HepG2 (cell line): ENCODE data around the gene TSHZ2. TPM values are rescaled to one million over a fixed set of nuclear protein-coding genes. Genes with fewer than 3 reads are reported as not detected.

Experiments used
- ATAC-seq: fragments of 200-7000 bp; cut with Tn5 transposase; 3 replicates; pipeline ENCODE4 v1.9.1; 2020; ENCODE audit warnings: mild to moderate bottlenecking, moderate library complexity
- BruUV-seq: library from RNA; stranded (reverse); fragments of 400-500 nt; replicated peaks from 2 replicates; lab custom pipeline; 2021; lab: Mats Ljungman, UMichigan
- CTCF ChIA-PET: fragments of 300-600 bp; formaldehyde crosslinking; extraction: SDS; loops from one replicate; lab custom pipeline; 2021; ENCODE audit warnings: low total read pairs, inconsistent platforms, low intra/inter-chr PET ratio; lab: Yijun Ruan, JAX
- POLR2A ChIA-PET: fragments of 350-600 bp; sonication (Branson Sonifier 250); formaldehyde crosslinking; loops from one replicate; lab custom pipeline; 2020; ENCODE audit warnings: antibody characterized with exemption, inconsistent platforms; lab: Yijun Ruan, JAX
- DNase-seq: peaks from one replicate; pipeline ENCODE4 v3.0.0-alpha.2; 2015; ENCODE audit warnings: low spot score
- FAIRE-seq: peaks from 3 replicates; lab custom pipeline; 2011; peaks lifted over from hg19 to GRCh38; lab: Jason Lieb, UNC
- H2AFZ ChIP-seq: one replicate; pipeline ENCODE4 v1.6.1; 2011; ENCODE audit warnings: low read length, inconsistent platforms
- H3K27ac ChIP-seq: fragments of 300-600 bp; 3 replicates; pipeline ENCODE4 v1.8.0; 2011; ENCODE audit warnings: mixed run types, mild to moderate bottlenecking, mixed read lengths, low read length, inconsistent platforms; ENCODE audit not compliant: insufficient read depth; ENCODE audit errors: extremely low read length
- H3K27me3 ChIP-seq, 2 experiments: fragments of 200-600 bp in 1 of 2; 2 replicates in 1 of 2; 3 replicates in 1 of 2; pipeline versions ENCODE4 v1.6.0 to v1.8.0; 2011; ENCODE audit warnings: low read length in 2 of 2, mild to moderate bottlenecking in 2 of 2, moderate library complexity in 2 of 2, inconsistent platforms in 1 of 2; ENCODE audit not compliant: insufficient read depth in 2 of 2, control insufficient read depth in 1 of 2
- H3K36me3 ChIP-seq, 2 experiments: fragments of 200-600 bp in 1 of 2; replicated peaks in 1 of 2; 2 replicates in 1 of 2; 3 replicates in 1 of 2; pipeline versions ENCODE4 v1.5.1 to v1.8.0; 2011; ENCODE audit warnings: low read length in 2 of 2, inconsistent platforms in 1 of 2; ENCODE audit not compliant: insufficient read depth in 2 of 2, control insufficient read depth in 1 of 2
- H3K4me1 ChIP-seq: 2 replicates; pipeline ENCODE4 v1.5.1; 2012; ENCODE audit warnings: low read length, inconsistent platforms; ENCODE audit not compliant: insufficient read depth
- H3K4me2 ChIP-seq: 2 replicates; pipeline ENCODE4 v1.6.0; 2011; ENCODE audit warnings: low read depth, low read length, inconsistent platforms
- H3K4me3 ChIP-seq, 3 experiments: fragments of 200-600 bp in 1 of 3; sonication (generic), shearing (Covaris generic) in 1 of 3; replicated peaks in 1 of 3; 2 replicates each; pipeline ENCODE4 v1.5.1; 2011 to 2016; ENCODE audit warnings: low read length in 3 of 3, inconsistent platforms in 2 of 3, low read depth in 2 of 3, mild to moderate bottlenecking in 2 of 3, control low read depth in 1 of 3, mixed read lengths in 1 of 3; ENCODE audit not compliant: insufficient read depth in 1 of 3
- H3K79me2 ChIP-seq: one replicate; pipeline ENCODE4 v1.6.1; 2011; ENCODE audit warnings: low read length, inconsistent platforms; ENCODE audit not compliant: insufficient read depth
- H3K9ac ChIP-seq: 2 replicates; pipeline ENCODE4 v1.6.0; 2011; ENCODE audit warnings: mild to moderate bottlenecking, low read depth, low read length, inconsistent platforms; ENCODE audit not compliant: insufficient read depth
- H3K9me3 ChIP-seq: 2 replicates; pipeline ENCODE4 v1.5.1; 2012; ENCODE audit warnings: mild to moderate bottlenecking, low read length
- H4K20me1 ChIP-seq: 2 replicates; pipeline ENCODE4 v1.6.0; 2011; ENCODE audit warnings: inconsistent platforms, mild to moderate bottlenecking, low read length, moderate library complexity; ENCODE audit not compliant: insufficient read depth
- CEBPB ChIP-seq: IDR thresholded peaks from 2 replicates; pipeline ENCODE4 v1.6.1; 2011; ENCODE audit warnings: low read depth, low read length, improper control_type of control experiment, borderline replicate concordance
- NFAT5 ChIP-seq: sonication (generic); formaldehyde crosslinking; IDR thresholded peaks from 2 replicates; pipeline ENCODE4 v1.4.0; 2020; ENCODE audit warnings: missing genetic modification reagents
- RAD21 ChIP-seq: fragments of 450-650 bp; formaldehyde crosslinking; IDR thresholded peaks from 2 replicates; pipeline ENCODE4 v1.5.0; 2020; ENCODE audit warnings: mild to moderate bottlenecking
- RELA ChIP-seq: sonication (generic); formaldehyde crosslinking; IDR thresholded peaks from 2 replicates; pipeline ENCODE4 v1.4.0; 2020; ENCODE audit warnings: missing genetic modification reagents
- SIX4 ChIP-seq: sonication (generic); formaldehyde crosslinking; IDR thresholded peaks from 2 replicates; pipeline ENCODE4 v1.4.0; 2020; ENCODE audit warnings: missing genetic modification reagents
- TGIF2 ChIP-seq: IDR thresholded peaks from 2 replicates; pipeline ENCODE4 v1.6.1; 2016; ENCODE audit warnings: control low read depth, missing compliant biosample characterization
- WIZ ChIP-seq: sonication (generic); formaldehyde crosslinking; IDR thresholded peaks from 2 replicates; pipeline ENCODE4 v1.5.1; 2020; ENCODE audit warnings: mild to moderate bottlenecking, missing genetic modification reagents
- WGBS: methylation state at CpG from one replicate; pipeline ENCODE4 v1.1.6; 2017; ENCODE audit warnings: low lambda C conversion rate; 5-methylcytosine and 5-hydroxymethylcytosine counted together
- in situ Hi-C: cut with HindIII; loops from 2 replicates; pipeline ENCODE4 v1.10.0; 2017; ENCODE audit warnings: low pct_unique_long_range_greater_than_20kb; ENCODE audit not compliant: extremely low pct_ligation_motif_present
- intact Hi-C: fragments of 100-400 bp; cut with micrococcal nuclease; formaldehyde crosslinking; loops from one replicate; pipeline ENCODE4 v1.10.0; 2022; ENCODE audit not compliant: unreplicated experiment
- polyA plus RNA-seq, 8 experiments: library from polyadenylated mRNA; depleted of rRNA in 3 of 8; stranded (reverse) in 7 of 8; unstranded in 1 of 8; fragments of >200 nt; fragmentation: Illumina TruSeq in 4 of 8; extraction: Trizol in 4 of 8; gene quantifications; 2 replicates each; pipeline versions ENCODE4 v1.2.1 to v1.2.3, GENCODE V29; 2011 to 2016; ENCODE audit warnings: low read depth in 4 of 8, missing spikeins in 1 of 8, mixed read lengths in 1 of 8; ENCODE audit not compliant: insufficient read depth in 1 of 8
- total RNA-seq, 5 experiments: library from RNA; depleted of rRNA; stranded (reverse); fragments of >200 nt; fragmentation: Illumina TruSeq; extraction: Trizol; gene quantifications; 2 replicates each; pipeline ENCODE4 v1.2.3, GENCODE V29; 2016; ENCODE audit warnings: low read depth in 1 of 5

Gene TSHZ2
- total and polyA plus RNA-seq, 2 of the 13 experiments (the other 11 are each of a cell fraction or from before 2014, with no cell fraction given): 0.01 TPM; not detected in 1

DNA sequence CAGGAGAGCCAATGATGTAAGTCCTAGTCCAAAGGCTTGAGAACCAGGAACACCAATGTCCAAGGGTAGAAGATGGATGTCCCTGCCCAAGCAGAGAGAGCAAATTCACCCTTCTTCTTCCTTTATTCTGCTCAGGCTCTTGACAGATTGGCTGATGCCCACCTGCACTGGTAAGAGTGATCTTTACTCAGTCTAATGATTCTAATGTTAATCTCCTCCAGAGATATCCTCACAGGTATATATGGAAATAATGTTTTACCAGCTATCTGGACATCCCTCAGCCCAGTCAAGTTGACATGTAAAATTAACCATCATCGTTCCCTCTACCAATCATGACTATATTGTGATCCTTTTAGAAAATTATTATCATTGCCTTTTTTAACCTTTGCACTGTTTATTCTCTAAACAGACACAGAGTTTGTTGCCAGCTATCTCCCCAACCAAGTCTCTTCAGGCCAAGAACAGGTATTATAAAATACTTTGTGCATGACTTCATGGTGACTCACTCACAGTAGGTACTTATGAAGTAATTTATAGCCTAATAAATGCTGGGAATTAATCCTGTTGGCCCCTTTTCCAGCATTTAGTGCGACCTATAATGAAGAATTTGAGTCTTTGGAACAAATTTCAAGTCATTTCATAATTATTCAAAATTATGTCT, 26.2 kb upstream of the TSHZ2 start:
- Histone ChIP-seq H3K4me2 (no peak overlapping the region), H3K9me3 (no peaks in the 10 kb centered on the region), H3K79me2 (no peaks in the 10 kb centered on the region), H3K4me3 (no peak overlapping the region), H3K4me1 (no peaks in the 10 kb centered on the region), H3K36me3 (no peaks in the 10 kb centered on the region), H3K27me3 (no peaks in the 10 kb centered on the region), H3K9ac (no peak overlapping the region), H3K27ac (no peak overlapping the region), H2AFZ (no peak overlapping the region), H4K20me1 (no peaks in the 10 kb centered on the region)
- ATAC-seq (no peak), FAIRE-seq (no peak), DNase-seq (no peak)
- no peak for TF ChIP-seq SIX4 (CRISPR knock-in tag)
- no peak for TF ChIP-seq RAD21
- no TSS peak for BruUV-seq
- ChIA-PET CTCF (no interaction called here), POLR2A (no interaction called here)
- in situ Hi-C loops: no loop called here
- WGBS: 5% methylated on average over 2 of the region's 2 CpGs
- intact Hi-C loops: loop anchor here (10.0 kb wide), 1 partner anchor 269 kb away; no protein-coding TSS in a partner anchor

DNA sequence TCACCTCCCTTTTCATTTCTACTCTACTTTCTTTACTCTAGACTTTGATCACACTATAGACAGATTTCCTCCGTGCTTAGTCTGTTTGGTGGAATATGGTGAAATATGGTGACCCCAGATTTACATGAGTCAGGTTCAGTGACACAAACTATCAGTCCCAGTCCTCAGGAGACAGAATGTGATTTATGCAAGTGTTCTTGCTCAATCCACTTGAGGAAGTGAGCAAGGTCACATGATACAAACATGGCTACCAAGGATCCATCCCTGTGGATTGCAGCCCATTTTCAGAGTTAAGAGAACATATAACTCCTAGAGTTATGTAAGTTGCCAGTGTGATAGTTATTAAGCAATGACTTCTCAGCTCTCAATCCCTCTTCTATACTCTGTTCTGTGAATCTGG, 23.7 kb upstream of the TSHZ2 start:
- in situ Hi-C loops (no loop called here), intact Hi-C loops (loop anchor here (10.0 kb wide), 1 partner anchor 266 kb away; no protein-coding TSS in a partner anchor)
- Histone ChIP-seq H3K9me3 (no peaks in the 10 kb centered on the region), H3K36me3 (no peaks in the 10 kb centered on the region), H3K4me3 (no peak overlapping the region), H4K20me1 (no peaks in the 10 kb centered on the region), H3K27me3 (no peaks in the 10 kb centered on the region), H3K4me1 (no peaks in the 10 kb centered on the region), H3K9ac (no peak overlapping the region), H2AFZ (no peak overlapping the region), H3K27ac (no peak overlapping the region), H3K4me2 (no peak overlapping the region), H3K79me2 (no peaks in the 10 kb centered on the region)
- no TSS peak for BruUV-seq
- ChIA-PET CTCF (no interaction called here), POLR2A (no interaction called here)
- ATAC-seq: no peak
- WGBS: 36% methylated on average over 1 of the region's 1 CpG
- DNase-seq: no peak
- FAIRE-seq: no peak
- TF ChIP-seq TGIF2 (CRISPR knock-in tag) (no peak), CEBPB (0 out of 2 replicates have a peak, but pooled peaks have one; percentile 24), WIZ (no peak), RELA (CRISPR knock-in tag) (no peak), NFAT5 (CRISPR knock-in tag) (no peak)
